Transverse colon (tissue), 4 donors: ENCODE measurements around the gene TMTC3. TPM values are rescaled to one million over a fixed set of nuclear protein-coding genes. Genes with fewer than 3 reads are reported as not detected.

Experiments used
- DNase-seq: peaks from one replicate; pipeline ENCODE4 v3.0.0-alpha.2; 2019
- H3K27ac ChIP-seq, 4 donors: fragments of 200-600 bp; sonication (generic); 2 replicates each; pipeline ENCODE4 v1.5.1; 2016 to 2018; ENCODE audit warnings: inconsistent platforms in 4 of 4
- H3K27me3 ChIP-seq: fragments of 200-600 bp; sonication (generic); 2 replicates; pipeline ENCODE4 v1.5.1; 2017; ENCODE audit warnings: inconsistent platforms
- H3K36me3 ChIP-seq, 4 donors: fragments of 200-600 bp; sonication (generic); 2 replicates each; pipeline ENCODE4 v1.5.1; 2017 to 2019; ENCODE audit warnings: inconsistent platforms in 4 of 4
- H3K4me1 ChIP-seq, 4 donors: fragments of 200-600 bp; sonication (generic); 2 replicates each; pipeline ENCODE4 v1.5.1; 2017 to 2020; ENCODE audit warnings: inconsistent platforms in 4 of 4
- H3K4me3 ChIP-seq, 4 donors: fragments of 200-600 bp; sonication (generic); 1 replicate in 1 of 4; 2 replicates in 3 of 4; pipeline versions ENCODE4 v1.5.1 to v1.6.1; 2017 to 2019; ENCODE audit warnings: inconsistent platforms in 4 of 4
- H3K9me3 ChIP-seq, 2 donors: fragments of 200-600 bp; sonication (generic); 2 replicates each; pipeline ENCODE4 v1.5.1; 2017 to 2019; ENCODE audit warnings: inconsistent platforms in 2 of 2
- EP300 ChIP-seq: sonication (generic); formaldehyde crosslinking; IDR thresholded peaks from one replicate; pipeline ENCODE4 v1.6.1; 2017; ENCODE audit warnings: antibody characterized with exemption, low read depth
- POLR2A ChIP-seq: fragments of 450-650 bp; IDR thresholded peaks from one replicate; pipeline ENCODE4 v1.6.1; 2016; ENCODE audit warnings: antibody characterized with exemption, mild to moderate bottlenecking, moderate library complexity
- POLR2AphosphoS5 ChIP-seq, 3 donors: sonication (generic); formaldehyde crosslinking; IDR thresholded peaks; one replicate each; pipeline ENCODE4 v1.6.1; 2016; ENCODE audit warnings: antibody characterized with exemption in 3 of 3
- WGBS, 2 donors: methylation state at CpG; one replicate each; pipeline ENCODE4 v1.1.5; 2018; ENCODE audit warnings: low coverage in 1 of 2; 5-methylcytosine and 5-hydroxymethylcytosine counted together
- in situ Hi-C, 4 donors: fragments of 200-750 bp; cut with MboI; loops; one replicate each; pipeline versions ENCODE4 v1.15.0 to v1.15.1; 2017; ENCODE audit warnings: low sequenced_read_pairs in 3 of 4, low pct_ligation_motif_present in 1 of 4, low pct_unique_long_range_greater_than_20kb in 1 of 4
- intact Hi-C: fragments of 100-400 bp; cut with DNase I; formaldehyde crosslinking; loops from one replicate; pipeline ENCODE4 v1.15.1; 2023; ENCODE audit warnings: low total_unique reads
- total RNA-seq, 4 donors: library from RNA; depleted of rRNA; stranded (reverse); fragments of >200 nt; gene quantifications; one replicate each; pipeline ENCODE4 v1.1.0, GENCODE V29; 2016
- TF ChIP-seq, protein P1 (sequence below), 5 experiments: fragments of 200-600 bp in 3 of 5; fragments of 450-650 bp in 2 of 5; sonication (generic) in 3 of 5; IDR thresholded peaks; 1 replicate in 2 of 5; 2 replicates in 3 of 5; pipeline ENCODE4 v1.5.1; 2016 to 2017; ENCODE audit warnings: antibody characterized with exemption in 5 of 5, inconsistent platforms in 3 of 5, mild to moderate bottlenecking in 2 of 5, moderate library complexity in 1 of 5

Gene TMTC3
- total RNA-seq, 4 donors from 2014 or later: 2.2 to 15.9 (median 10.0) TPM

DNA sequence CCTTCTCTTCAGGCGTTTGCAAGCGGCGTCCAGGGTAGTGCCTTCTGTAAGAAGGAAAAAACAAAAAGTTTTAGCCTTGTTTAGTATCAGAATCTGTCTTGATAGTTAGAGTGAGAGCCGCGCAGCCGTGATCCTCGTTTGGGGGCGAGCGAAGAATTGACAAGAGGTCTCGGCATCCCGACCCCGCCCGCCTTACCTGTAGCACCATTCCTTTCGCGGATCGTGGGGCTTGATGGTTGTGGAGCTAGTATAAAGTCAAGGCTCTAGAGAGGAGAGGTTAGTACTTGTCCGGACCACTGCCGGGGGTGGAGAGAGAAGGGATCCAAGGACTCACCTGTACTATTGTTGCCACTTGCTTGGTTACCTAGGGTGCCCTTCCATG, 494 bp downstream of the TMTC3 start:
- H3K27ac ChIP-seq: peak overlapping the region; percentile 81 to 94 (median 86)
- no peaks in the 10 kb centered on the region for H3K27me3 ChIP-seq
- H3K9me3 ChIP-seq: no peaks in the 10 kb centered on the region
- H3K4me3 ChIP-seq: peak overlapping the region; percentile 42 to 97 (median 70)
- intact Hi-C loops: loop anchor here (10.0 kb wide), 1 partner anchor 432 kb away; no protein-coding TSS in a partner anchor
- WGBS, 2 donors: 1% methylated on average over 18 of the region's 18 CpGs; no CpG with 5 or more reads in 1 of the 2 donors
- H3K36me3 ChIP-seq: no peaks in the 10 kb centered on the region
- in situ Hi-C loops: loop anchor here in 2 of 4 donors (25.0 kb wide), 1 partner anchor 845 kb away; no protein-coding TSS in a partner anchor
- H3K4me1 ChIP-seq: peaks cover 11 to 34% (median 17%) of the 10 kb centered on the region in 4 donors
- DNase-seq: peak; percentile 30
- TF ChIP-seq POLR2A: no peak
- no peak for TF ChIP-seq POLR2AphosphoS5 (IDR thresholded peaks at IDR 0.05)
- no peak for TF ChIP-seq EP300
- TF ChIP-seq, protein P1, sequence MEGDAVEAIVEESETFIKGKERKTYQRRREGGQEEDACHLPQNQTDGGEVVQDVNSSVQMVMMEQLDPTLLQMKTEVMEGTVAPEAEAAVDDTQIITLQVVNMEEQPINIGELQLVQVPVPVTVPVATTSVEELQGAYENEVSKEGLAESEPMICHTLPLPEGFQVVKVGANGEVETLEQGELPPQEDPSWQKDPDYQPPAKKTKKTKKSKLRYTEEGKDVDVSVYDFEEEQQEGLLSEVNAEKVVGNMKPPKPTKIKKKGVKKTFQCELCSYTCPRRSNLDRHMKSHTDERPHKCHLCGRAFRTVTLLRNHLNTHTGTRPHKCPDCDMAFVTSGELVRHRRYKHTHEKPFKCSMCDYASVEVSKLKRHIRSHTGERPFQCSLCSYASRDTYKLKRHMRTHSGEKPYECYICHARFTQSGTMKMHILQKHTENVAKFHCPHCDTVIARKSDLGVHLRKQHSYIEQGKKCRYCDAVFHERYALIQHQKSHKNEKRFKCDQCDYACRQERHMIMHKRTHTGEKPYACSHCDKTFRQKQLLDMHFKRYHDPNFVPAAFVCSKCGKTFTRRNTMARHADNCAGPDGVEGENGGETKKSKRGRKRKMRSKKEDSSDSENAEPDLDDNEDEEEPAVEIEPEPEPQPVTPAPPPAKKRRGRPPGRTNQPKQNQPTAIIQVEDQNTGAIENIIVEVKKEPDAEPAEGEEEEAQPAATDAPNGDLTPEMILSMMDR (IDR thresholded peaks at IDR 0.05): no peak

DNA sequence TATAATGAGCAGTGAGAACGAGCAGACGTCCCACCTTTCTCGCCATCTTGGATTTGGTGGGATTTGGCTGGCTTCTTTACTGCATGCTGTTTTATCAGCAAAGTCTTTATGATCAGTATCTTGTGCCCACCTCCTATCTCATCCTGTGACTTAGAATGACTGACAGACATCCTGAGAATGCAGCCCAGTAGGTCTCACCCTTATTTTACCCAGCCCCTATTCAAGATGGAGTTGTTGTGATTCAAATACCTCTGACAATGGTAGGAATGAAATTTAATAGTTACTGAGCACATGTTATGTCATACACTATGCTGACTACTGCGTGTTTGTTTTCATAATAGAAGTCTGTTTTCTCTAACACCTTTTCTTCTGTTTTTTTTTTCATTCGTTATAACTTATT, 1.9 kb downstream of the TMTC3 start:
- DNase-seq: no peak
- Histone ChIP-seq H3K27me3 (no peaks in the 10 kb centered on the region), H3K27ac (peak overlapping the region in 1 of 4 donors; percentile 41), H3K4me3 (no peak overlapping the region), H3K36me3 (no peaks in the 10 kb centered on the region), H3K4me1 (peaks cover 11 to 34% (median 17%) of the 10 kb centered on the region in 4 donors), H3K9me3 (no peaks in the 10 kb centered on the region)
- intact Hi-C loops (loop anchor here (10.0 kb wide), 1 partner anchor 431 kb away; no protein-coding TSS in a partner anchor), in situ Hi-C loops (loop anchor here in 2 of 4 donors (25.0 kb wide), 1 partner anchor 843 kb away; no protein-coding TSS in a partner anchor)
- WGBS, 2 donors: 94 to 95% methylated on average over 5 of the region's 5 CpGs
- TF ChIP-seq POLR2A: no peak
- TF ChIP-seq POLR2AphosphoS5 (IDR thresholded peaks at IDR 0.05): no peak
- TF ChIP-seq, protein P1 (IDR thresholded peaks at IDR 0.05): no peak
- no peak for TF ChIP-seq EP300

DNA sequence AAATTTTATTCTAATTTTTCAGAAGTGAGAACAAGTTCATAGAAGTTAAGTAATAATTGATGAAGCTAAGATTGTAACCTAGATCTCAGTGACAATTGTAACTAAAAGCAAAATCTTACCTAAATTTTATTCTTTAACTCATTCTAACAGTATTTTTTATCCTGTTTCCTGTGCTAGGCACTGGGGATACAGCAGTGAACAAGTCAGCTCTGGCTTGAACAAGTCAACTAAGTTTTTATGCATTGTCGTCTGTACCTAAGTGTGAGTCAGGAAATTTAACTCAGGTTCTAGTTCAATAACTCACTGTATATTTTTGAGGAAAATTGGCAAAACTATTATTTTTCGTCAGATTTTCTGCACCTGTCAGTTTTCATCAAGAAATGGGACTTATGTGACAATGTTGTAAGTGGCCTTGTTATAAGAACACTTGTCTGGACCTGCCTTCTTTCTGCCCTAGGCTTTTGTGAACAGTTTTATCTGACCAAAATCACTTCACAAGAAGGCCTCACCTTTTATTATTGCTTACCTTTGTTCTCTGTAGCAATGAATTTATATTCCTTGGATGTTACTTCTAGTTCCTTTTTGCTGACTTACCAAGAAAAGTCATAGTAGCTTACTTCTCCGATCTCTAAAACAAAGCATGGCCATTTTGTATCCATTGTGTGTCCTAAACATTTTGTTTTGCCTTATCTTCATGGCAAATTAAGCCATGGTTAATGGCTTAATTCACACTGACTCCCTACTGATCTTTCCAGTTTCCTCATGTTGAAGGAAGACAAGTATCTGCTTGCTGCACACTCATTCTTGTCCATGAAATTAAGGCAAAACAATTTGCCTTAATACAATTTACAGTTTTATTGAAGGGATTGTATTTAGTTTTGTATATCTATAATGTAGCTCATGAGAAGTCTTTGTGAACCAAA, 2.7 kb downstream of the TMTC3 start:
- Histone ChIP-seq H3K27ac (peak overlapping the region in 1 of 4 donors; percentile 41), H3K36me3 (no peaks in the 10 kb centered on the region), H3K4me3 (no peak overlapping the region), H3K27me3 (no peaks in the 10 kb centered on the region), H3K9me3 (no peaks in the 10 kb centered on the region), H3K4me1 (peaks cover 11 to 34% (median 17%) of the 10 kb centered on the region in 4 donors)
- DNase-seq: no peak
- in situ Hi-C loops: loop anchor here in 2 of 4 donors (25.0 kb wide), 1 partner anchor 842 kb away; no protein-coding TSS in a partner anchor
- intact Hi-C loops: loop anchor here (10.0 kb wide), 1 partner anchor 430 kb away; no protein-coding TSS in a partner anchor
- TF ChIP-seq POLR2AphosphoS5 (IDR thresholded peaks at IDR 0.05) (no peak), POLR2A (no peak), EP300 (no peak)
- TF ChIP-seq, protein P1 (IDR thresholded peaks at IDR 0.05): no peak
- WGBS, 2 donors: 65% methylated on average over 3 of the region's 3 CpGs
